HepG2 (cell line): ENCODE measurements around the gene KATNBL1.

Experiments
- ZNF331 ChIP-seq: sonication (generic); formaldehyde crosslinking; IDR thresholded peaks from 2 replicates; pipeline ENCODE4 v1.4.0; 2020; ENCODE audit warnings: missing genetic modification reagents
- ZNF567 ChIP-seq: sonication (generic); formaldehyde crosslinking; IDR thresholded peaks from 2 replicates; pipeline ENCODE4 v1.8.1; 2023; ENCODE audit warnings: mild to moderate bottlenecking, missing genetic modification reagents, borderline replicate concordance
- ZNF639 ChIP-seq: conservative IDR thresholded peaks from 2 replicates; pipeline ENCODE4 v1.6.1; 2018; ENCODE audit warnings: missing genetic modification reagents

GRCh38 chr15:34259566-34259965 is 49.7 kb upstream of the KATNBL1 start:
- TF ChIP-seq ZNF639 (CRISPR knock-in tag) = no peak
- TF ChIP-seq ZNF567 (CRISPR knock-in tag) = no peak
- no peak for TF ChIP-seq ZNF331
